Measurements from ENCODE around the gene EXOG.

The EXOG gene

DNA sequence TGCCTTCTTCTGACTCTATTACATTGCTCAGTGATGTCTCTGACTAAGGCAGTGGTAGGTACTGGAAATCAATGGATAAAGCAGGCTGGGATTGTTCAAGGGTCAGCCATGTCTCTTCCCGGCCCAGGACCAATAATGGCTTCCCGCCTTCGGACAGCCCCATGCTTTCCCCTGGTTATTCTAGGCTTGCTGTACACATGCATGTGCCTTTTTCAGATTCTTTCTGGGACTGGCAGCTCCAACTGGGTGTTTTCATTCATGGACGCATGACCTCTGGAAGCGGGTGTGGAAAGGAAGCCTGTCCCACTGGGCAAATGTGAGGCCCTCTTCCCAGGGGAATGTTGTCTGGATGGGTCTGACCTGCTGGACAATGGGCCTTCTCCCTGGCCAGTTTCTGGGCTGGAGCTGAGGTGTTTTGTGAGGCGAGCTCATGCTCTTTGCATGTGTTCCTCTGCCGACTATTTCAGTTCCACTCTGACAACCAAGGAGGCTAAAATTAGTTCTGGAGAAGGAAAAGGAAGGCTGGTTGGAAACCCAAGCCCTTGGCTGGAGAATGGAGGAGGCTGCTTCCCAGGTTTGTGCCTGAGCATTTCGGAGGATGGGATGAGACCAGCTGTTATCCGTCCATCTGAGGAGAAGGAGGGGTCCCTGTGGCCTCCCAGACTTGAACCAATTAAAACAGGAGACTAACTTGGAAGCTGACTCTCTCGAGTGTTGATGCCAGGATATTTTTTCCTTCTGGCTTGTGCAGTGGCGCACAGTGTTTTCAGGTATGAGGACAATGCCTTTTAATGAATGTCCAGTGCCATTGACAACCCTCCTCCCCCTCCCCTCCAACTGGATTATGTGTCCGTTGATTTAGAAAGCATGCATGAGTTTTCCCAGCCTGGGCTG, 35.5 kb upstream of the EXOG start:
- peaks cover 19% of the 10 kb centered on the region for H3K4me1 Mint-ChIP-seq
- H3K4me3 Mint-ChIP-seq: no peak overlapping the region
- H3K9me3 Mint-ChIP-seq: no peaks in the 10 kb centered on the region
- peak overlapping the region; percentile 29 for H3K27ac Mint-ChIP-seq
- no peaks in the 10 kb centered on the region for H3K36me3 Mint-ChIP-seq
- no peak for DNase-seq (ENCODE audit: low spot score in 2 of 2)
- ATAC-seq: no peak

DNA sequence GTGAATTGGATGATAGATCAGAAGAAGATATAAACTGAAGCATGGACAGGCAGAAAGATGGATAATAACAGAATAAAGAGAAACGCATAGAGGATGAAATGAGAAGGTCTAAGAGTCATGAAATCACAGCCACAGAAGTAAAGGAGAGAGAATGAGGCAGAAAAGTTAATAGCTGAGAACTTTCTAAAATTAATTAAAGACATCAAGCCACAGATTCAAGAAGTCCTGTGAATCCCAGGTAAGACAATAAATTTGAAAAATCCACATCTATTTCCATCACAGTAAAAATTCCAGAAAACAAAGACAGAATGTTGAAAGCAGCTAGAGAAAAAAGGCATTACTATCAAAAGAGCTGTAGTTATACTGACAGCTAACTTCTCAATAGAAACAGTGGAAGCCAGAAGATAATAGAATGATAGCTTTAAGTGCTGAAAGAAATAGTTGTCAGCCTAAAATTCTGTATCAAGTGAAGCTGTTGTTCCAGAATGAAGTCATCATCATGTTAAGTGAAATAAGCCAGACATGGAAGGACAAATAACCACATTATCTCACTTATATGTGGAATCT, 30.5 kb upstream of the EXOG start:
- no peak overlapping the region for H3K4me3 Mint-ChIP-seq
- peaks cover 2% of the 10 kb centered on the region for H3K4me1 Mint-ChIP-seq
- peaks cover 17% of the 10 kb centered on the region for H3K9me3 Mint-ChIP-seq
- no peak for ATAC-seq
- no peaks in the 10 kb centered on the region for H3K36me3 Mint-ChIP-seq
- no peak overlapping the region for H3K27ac Mint-ChIP-seq
- no peak for DNase-seq (ENCODE audit: low spot score in 2 of 2)

DNA sequence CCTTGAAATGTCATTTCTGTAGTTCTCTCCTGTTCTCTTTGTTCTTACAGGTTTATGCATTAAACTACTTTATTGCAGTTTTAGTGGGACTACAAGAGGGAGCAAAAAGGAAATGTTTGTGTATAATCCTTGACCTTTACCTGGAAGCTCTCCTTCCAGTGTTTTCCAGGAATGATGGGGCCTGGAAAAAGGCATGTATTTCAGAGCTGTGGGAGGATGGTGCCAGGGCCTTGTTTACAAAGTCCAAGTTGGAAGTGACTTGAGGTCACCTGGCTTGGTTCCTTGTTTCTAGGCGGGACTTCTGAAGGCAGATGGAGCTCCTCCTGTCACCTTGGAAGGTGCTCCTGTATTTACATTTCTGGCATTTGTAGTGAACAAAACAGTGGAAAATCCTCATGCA, 27.4 kb upstream of the EXOG start:
- Mint-ChIP-seq H3K4me3 (no peak overlapping the region), H3K27ac (no peak overlapping the region), H3K4me1 (peaks cover 24% of the 10 kb centered on the region), H3K36me3 (no peaks in the 10 kb centered on the region), H3K9me3 (peaks cover 18% of the 10 kb centered on the region)
- no peak for ATAC-seq
- DNase-seq (ENCODE audit: low spot score in 2 of 2): no peak

DNA sequence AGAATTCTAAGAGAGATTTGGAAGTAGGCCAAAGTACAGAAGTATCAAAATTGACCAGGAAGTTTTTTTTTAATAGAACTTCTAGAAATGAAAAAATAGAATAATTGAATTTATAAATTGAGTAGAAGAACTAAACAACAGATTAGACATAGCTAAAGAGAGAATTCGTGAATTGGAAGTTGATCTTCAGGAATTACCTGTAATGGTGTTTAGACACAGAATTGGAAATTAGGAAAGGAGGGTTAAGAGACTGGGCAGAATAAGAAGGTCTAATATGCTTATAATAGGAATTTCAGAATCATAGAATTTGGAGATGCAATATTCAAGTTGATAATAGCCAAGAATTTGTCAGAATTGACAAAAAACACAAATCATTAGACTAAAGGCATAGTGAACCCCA, 26.3 kb upstream of the EXOG start:
- H3K36me3 Mint-ChIP-seq: no peaks in the 10 kb centered on the region
- no peak for DNase-seq (ENCODE audit: low spot score in 2 of 2)
- ATAC-seq: no peak
- H3K9me3 Mint-ChIP-seq: peaks cover 18% of the 10 kb centered on the region
- no peak overlapping the region for H3K27ac Mint-ChIP-seq
- no peak overlapping the region for H3K4me3 Mint-ChIP-seq
- H3K4me1 Mint-ChIP-seq: peaks cover 30% of the 10 kb centered on the region

DNA sequence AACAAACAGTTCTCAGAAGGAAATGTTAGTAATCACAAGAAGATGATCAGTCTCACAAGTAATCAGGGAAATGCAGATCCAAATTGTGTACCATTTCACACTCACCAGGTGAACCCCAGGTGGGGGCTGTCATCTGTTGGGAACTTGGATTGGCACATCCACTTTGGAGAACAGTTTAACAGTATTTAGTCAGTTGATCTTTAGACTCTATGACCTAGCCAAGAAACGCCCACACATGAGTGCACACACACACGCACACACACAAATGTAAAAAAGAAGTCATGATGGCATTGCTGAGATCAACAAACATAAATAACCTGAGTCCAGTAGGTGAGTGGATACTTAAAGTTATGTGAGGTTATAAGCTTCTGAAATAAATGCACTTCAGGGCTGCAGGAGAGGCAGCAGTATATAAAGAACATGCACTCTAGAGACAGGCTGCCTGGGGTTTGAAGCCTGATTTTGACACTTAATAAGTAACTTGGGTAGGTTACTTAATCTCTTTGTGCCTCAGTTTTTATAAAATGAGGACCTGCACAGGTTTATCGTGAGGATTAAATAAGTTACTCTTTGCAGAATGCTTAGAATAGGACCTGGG, 24.8 kb upstream of the EXOG start:
- peaks cover 18% of the 10 kb centered on the region for H3K9me3 Mint-ChIP-seq
- H3K36me3 Mint-ChIP-seq: no peaks in the 10 kb centered on the region
- H3K4me3 Mint-ChIP-seq: no peak overlapping the region
- no peak for DNase-seq (ENCODE audit: low spot score in 2 of 2)
- no peak overlapping the region for H3K27ac Mint-ChIP-seq
- H3K4me1 Mint-ChIP-seq: peaks cover 30% of the 10 kb centered on the region
- ATAC-seq: no peak

DNA sequence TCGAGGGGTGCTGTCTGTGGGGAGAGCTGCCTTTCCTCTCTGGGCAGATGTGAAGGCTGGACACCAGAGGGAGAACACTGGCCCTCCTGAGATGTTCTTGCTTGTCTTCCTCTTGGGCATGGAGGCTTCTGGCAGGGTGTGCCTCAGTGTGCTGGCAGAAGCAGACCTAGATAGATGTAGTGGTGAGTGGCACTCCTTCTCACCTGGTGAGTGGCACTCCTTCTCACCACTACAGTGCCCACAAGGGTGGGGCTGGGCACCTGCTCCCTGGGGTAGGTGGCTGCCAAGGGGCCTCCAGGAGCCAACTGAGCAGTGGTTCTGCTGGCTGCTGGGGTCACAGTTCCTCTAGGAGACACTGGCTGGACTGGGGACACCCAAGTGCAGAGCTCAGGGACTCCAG, 23.8 kb upstream of the EXOG start:
- DNase-seq (ENCODE audit: low spot score in 2 of 2): no peak
- Mint-ChIP-seq H3K4me1 (peaks cover 30% of the 10 kb centered on the region), H3K36me3 (no peaks in the 10 kb centered on the region), H3K9me3 (peaks cover 18% of the 10 kb centered on the region), H3K4me3 (no peak overlapping the region), H3K27ac (peak overlapping the region; percentile 15)
- ATAC-seq: no peak

DNA sequence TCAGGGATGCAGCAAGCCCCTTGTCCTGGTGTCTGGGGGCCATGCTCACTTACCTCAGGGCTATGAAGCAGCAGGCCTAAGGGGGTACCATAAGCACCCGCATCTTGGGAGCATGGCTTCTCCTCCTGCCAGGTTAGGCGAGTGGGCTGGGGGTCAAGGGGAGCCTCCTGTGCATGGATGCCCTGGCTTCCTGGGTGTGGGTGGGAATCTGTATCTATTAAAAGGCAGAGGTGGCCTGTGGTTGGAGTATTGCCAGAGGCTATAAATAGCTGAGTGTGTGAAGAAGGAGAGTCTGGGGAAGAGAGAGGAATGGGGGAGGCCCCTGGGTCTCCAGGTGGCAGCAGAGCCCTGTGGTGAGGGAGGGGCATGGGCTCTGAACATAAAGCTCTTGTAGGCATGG, 22.9 kb upstream of the EXOG start:
- no peak overlapping the region for H3K27ac Mint-ChIP-seq

DNA sequence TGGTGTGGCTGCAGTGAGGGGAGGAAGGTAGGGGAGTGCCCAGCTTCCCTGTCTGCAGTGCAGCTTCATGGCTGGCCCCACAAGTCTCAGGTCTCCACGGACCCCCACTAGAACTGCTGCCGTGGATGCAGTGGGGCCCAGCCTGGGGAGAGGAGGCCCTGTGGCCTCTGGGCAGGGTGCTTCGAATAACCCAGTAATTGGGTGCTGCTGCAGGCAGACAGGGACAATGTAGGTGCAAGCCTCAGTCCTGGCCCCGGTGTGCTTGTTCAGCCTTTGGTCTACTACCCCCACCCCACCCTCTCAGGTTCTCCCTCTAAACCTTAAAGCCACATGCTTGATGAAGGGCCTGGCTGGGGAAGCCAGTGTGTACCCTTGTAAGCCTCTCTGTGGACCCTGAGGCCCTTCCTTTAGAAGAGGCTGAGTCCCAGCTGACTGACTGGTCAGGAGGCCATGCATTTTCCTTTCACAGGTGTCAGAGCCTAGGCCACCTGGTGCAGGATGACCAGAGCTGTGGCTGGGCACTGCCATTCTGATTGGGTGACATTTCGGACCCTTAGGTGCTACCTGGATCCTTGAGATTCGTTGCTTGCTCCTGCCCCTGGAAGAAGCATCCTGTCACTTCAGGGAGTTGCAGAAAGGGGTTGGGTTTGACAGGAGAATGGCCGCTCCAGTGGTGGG, 21.1 kb upstream of the EXOG start:
- Mint-ChIP-seq H3K27ac (no peak overlapping the region), H3K36me3 (peaks cover 5% of the 10 kb centered on the region), H3K4me1 (peaks cover 34% of the 10 kb centered on the region), H3K4me3 (no peak overlapping the region), H3K9me3 (peaks cover 8% of the 10 kb centered on the region)
- DNase-seq (ENCODE audit: low spot score in 2 of 2): no peak
- ATAC-seq: no peak

More for the DNA sequence above, 22.9 kb upstream of the EXOG start:
- Mint-ChIP-seq H3K36me3 (no peaks in the 10 kb centered on the region), H3K4me1 (peaks cover 30% of the 10 kb centered on the region), H3K4me3 (no peak overlapping the region), H3K9me3 (peaks cover 18% of the 10 kb centered on the region)
- ATAC-seq: no peak
- no peak for DNase-seq (ENCODE audit: low spot score in 2 of 2)

DNA sequence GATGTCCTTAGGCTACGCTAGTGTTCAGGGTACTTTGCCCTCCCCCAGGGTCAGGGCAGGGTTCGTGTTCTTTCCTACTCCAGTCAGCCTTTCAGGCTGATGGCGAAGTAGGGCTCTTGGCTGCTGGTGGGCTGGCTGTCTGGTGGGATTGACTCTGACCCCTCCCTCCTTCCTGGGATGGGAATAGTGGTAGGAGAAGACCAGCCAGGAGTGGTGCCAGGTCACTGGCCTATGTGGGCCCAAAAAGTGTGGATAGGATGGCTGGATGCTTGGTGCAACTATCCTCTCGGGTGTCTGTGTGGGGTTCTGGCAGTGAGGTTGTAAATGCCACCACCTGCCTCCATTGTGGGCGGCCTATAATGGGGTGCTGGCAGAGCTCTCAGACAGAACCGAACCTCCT, 20.4 kb upstream of the EXOG start:
- H3K27ac Mint-ChIP-seq: peak overlapping the region; percentile 24
- peaks cover 1% of the 10 kb centered on the region for H3K9me3 Mint-ChIP-seq
- DNase-seq (ENCODE audit: low spot score in 2 of 2): no peak
- peaks cover 34% of the 10 kb centered on the region for H3K4me1 Mint-ChIP-seq
- no peak for ATAC-seq
- peaks cover 6% of the 10 kb centered on the region for H3K36me3 Mint-ChIP-seq
- no peak overlapping the region for H3K4me3 Mint-ChIP-seq

DNA sequence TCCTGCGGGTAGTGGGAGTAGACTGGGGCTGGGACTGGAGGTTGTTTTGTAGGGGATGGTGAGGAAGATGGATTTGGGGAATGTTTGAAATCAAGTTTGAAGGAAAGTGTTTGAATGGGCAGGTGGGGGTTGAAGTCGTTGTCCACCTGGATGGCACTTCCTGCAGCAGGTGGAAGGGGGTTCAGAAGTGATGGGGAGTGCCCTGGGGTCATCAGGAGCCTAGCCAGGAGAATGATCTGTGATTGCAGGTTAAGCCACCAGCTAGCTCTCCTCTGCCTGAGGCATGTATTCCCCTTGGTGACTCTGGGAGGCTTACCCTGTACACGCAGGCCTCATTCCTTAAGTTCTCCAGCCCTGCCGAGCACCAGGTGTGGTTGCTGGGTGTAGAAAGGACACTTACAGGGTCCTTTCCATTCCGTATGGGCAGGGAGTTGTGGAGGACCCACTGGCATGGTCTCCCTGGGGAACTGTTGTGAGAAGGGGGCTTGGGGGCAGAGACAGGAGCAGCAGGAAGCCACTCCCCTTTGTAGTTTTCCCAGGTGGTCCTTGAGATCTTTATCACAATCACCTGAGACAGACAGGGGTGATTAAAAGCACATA, 19.9 kb upstream of the EXOG start:
- Mint-ChIP-seq H3K27ac (peak overlapping the region; percentile 24), H3K9me3 (no peaks in the 10 kb centered on the region), H3K4me3 (no peak overlapping the region), H3K36me3 (peaks cover 9% of the 10 kb centered on the region), H3K4me1 (peaks cover 34% of the 10 kb centered on the region)
- no peak for ATAC-seq
- DNase-seq (ENCODE audit: low spot score in 2 of 2): no peak

DNA sequence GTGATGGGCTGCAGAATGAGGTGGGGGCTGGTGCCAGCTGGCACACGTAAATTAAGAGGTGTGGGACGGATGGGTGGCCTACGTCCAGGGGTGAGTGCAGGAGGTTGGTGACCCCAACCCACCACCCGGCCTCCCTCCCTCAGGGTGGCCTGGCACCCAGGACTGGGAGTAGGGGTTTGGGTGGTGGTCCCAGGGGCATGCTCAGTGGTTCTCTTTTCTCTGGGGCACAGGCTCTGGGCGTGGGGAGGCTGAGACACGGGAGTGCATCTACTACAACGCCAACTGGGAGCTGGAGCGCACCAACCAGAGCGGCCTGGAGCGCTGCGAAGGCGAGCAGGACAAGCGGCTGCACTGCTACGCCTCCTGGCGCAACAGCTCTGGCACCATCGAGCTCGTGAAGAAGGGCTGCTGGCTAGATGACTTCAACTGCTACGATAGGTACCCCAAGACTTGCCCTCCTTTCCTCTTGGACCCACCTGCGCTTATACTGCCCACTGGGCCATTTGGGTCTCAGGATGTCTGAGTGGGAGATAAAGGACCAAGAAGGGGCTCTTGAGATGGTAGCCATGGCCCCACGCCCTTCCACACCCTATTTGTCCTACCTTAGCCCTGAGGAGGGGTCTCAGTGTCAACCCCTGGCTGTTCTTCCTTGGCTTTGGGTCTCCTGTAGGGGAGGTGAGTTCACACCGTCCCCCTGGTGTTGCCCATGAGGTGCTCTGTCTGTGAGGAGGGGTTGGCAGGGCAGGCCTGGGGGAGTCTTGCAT, 18.9 kb upstream of the EXOG start:
- Mint-ChIP-seq H3K4me1 (peaks cover 24% of the 10 kb centered on the region), H3K4me3 (no peak overlapping the region), H3K36me3 (peaks cover 17% of the 10 kb centered on the region), H3K9me3 (no peaks in the 10 kb centered on the region), H3K27ac (peak overlapping the region; percentile 24)
- DNase-seq (ENCODE audit: low spot score in 2 of 2) (no peak), ATAC-seq (no peak)

DNA sequence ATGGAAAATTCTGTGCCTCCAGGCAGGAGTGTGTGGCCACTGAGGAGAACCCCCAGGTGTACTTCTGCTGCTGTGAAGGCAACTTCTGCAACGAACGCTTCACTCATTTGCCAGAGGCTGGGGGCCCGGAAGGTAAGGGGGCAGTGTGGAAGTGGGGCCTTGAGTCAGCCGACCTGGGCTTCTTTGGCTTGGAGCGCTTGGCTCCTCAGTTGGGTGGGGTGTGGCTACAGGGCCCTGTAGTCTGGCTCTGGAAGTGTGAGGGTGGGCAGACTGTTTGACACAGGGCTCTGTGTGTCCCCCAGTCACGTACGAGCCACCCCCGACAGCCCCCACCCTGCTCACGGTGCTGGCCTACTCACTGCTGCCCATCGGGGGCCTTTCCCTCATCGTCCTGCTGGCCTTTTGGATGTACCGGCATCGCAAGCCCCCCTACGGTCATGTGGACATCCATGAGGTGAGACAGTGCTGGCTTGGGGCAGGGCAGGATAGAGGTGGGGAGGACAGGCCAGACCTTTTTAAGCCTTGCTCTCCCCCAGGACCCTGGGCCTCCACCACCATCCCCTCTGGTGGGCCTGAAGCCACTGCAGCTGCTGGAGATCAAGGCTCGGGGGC, 18.2 kb upstream of the EXOG start:
- H3K36me3 Mint-ChIP-seq: peaks cover 24% of the 10 kb centered on the region
- H3K27ac Mint-ChIP-seq: peak overlapping the region; percentile 17
- ATAC-seq (no peak), DNase-seq (ENCODE audit: low spot score in 2 of 2) (no peak)
- H3K4me1 Mint-ChIP-seq: peaks cover 17% of the 10 kb centered on the region
- no peaks in the 10 kb centered on the region for H3K9me3 Mint-ChIP-seq
- no peak overlapping the region for H3K4me3 Mint-ChIP-seq

DNA sequence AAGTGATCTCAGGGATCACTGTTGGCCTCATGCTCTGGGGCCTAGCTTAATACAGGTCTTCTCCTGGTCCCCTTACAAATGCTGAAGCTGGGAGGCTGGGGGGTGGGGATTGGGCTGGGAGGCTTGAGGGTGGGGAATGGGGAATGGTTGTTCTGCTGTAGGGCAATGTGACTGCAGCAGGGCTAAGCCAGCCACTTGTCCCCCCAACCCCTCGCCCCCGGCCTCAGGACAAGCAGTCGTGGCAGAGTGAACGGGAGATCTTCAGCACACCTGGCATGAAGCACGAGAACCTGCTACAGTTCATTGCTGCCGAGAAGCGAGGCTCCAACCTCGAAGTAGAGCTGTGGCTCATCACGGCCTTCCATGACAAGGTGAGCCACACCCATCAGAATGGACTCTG, 17.2 kb upstream of the EXOG start:
- H3K27ac Mint-ChIP-seq: peak overlapping the region; percentile 17
- peaks cover 33% of the 10 kb centered on the region for H3K36me3 Mint-ChIP-seq
- DNase-seq (ENCODE audit: low spot score in 2 of 2) (no peak), ATAC-seq (no peak)
- no peak overlapping the region for H3K4me3 Mint-ChIP-seq
- no peaks in the 10 kb centered on the region for H3K9me3 Mint-ChIP-seq
- H3K4me1 Mint-ChIP-seq: peaks cover 10% of the 10 kb centered on the region

DNA sequence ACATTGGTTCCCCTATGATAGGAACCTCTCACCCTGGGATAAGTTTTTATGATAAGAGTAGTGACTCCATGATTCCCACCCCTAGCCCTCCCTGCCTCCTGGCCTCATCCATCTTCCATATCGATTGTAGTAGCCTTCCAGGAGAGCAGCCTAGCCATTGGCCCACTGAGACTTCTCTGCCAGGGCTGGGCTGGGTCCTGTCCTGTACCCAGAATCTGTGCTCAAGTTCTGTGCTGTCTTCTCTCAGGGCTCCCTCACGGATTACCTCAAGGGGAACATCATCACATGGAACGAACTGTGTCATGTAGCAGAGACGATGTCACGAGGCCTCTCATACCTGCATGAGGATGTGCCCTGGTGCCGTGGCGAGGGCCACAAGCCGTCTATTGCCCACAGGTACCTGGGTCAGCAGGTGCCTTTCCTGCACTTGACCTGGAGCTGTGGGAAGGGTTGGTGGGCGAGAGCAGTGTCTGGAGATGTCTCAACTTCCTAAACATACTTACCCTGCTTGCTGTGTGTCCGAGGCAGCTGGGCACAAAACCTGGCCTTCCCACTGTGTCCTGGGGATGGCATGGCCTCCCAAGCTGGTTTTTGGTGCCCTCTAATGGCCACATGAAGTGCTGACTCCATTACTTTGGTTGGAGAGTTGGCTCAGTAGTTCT, 16.6 kb upstream of the EXOG start:
- Mint-ChIP-seq H3K4me3 (no peak overlapping the region), H3K27ac (no peak overlapping the region)
- peak; percentile 30 to 66 for DNase-seq (ENCODE audit: low spot score in 2 of 2)

More for the DNA sequence above, 16.6 kb upstream of the EXOG start:
- Mint-ChIP-seq H3K9me3 (no peaks in the 10 kb centered on the region), H3K4me1 (peaks cover 5% of the 10 kb centered on the region), H3K36me3 (peaks cover 35% of the 10 kb centered on the region)
- ATAC-seq: peak; percentile 62
